BE2C (cell line): ENCODE results near the gene RALGPS1.

Experiments used
- DNase-seq: peaks from one replicate; pipeline ENCODE4 v3.0.0-alpha.2; 2020
- H3K27me3 ChIP-seq: fragments of 250-450 bp; sonication (Bioruptor Pico); 2 replicates; pipeline ENCODE4 v1.5.1; 2020; ENCODE audit warnings: mild to moderate bottlenecking
- H3K36me3 ChIP-seq: fragments of 250-450 bp; sonication (Bioruptor Pico); 2 replicates; pipeline ENCODE4 v1.5.1; 2020; ENCODE audit warnings: mild to moderate bottlenecking
- H3K4me1 ChIP-seq: fragments of 250-450 bp; sonication (Bioruptor Pico); 2 replicates; pipeline ENCODE4 v1.5.1; 2020
- H3K4me3 ChIP-seq: 2 replicates; pipeline ENCODE4 v1.5.1; 2011; ENCODE audit warnings: low read depth, low read length
- H3K9me3 ChIP-seq: fragments of 250-450 bp; sonication (Bioruptor Pico); 2 replicates; pipeline ENCODE4 v1.5.1; 2020
- CTCF ChIP-seq: IDR thresholded peaks from 2 replicates; pipeline ENCODE4 v1.5.1; 2012; ENCODE audit warnings: mild to moderate bottlenecking, low read depth, low read length

Gene RALGPS1

GRCh38 chr9:127215268-127216209 lies 301.0 kb downstream of the RALGPS1 start:
- TF ChIP-seq CTCF, result no peak
- no peaks in the 10 kb centered on the region for H3K36me3 ChIP-seq
- H3K27me3 ChIP-seq, result no peaks in the 10 kb centered on the region
- H3K4me3 ChIP-seq, result no peak overlapping the region
- H3K4me1 ChIP-seq, result 0 out of 2 replicates have a peak, but pooled peaks cover 2% of the 10 kb centered on the region
- no peaks in the 10 kb centered on the region for H3K9me3 ChIP-seq
- no peak for DNase-seq

- TF ChIP-seq CTCF, result no peak
- no peaks in the 10 kb centered on the region for H3K9me3 ChIP-seq
- H3K4me1 ChIP-seq, result 0 out of 2 replicates have a peak, but pooled peaks cover 2% of the 10 kb centered on the region
- H3K27me3 ChIP-seq, result no peaks in the 10 kb centered on the region
- H3K36me3 ChIP-seq, result no peaks in the 10 kb centered on the region
- H3K4me3 ChIP-seq, result no peak overlapping the region
- no peak for DNase-seq
Measured at GRCh38 chr9:127216210-127216887, 301.8 kb downstream of the RALGPS1 start.

- Histone ChIP-seq H3K27me3 (no peaks in the 10 kb centered on the region), H3K4me3 (no peak overlapping the region), H3K4me1 (0 out of 2 replicates have a peak, but pooled peaks cover 2% of the 10 kb centered on the region), H3K36me3 (no peaks in the 10 kb centered on the region), H3K9me3 (no peaks in the 10 kb centered on the region)
- no peak for DNase-seq
- TF ChIP-seq CTCF, result no peak
Measured at GRCh38 chr9:127216888-127217217, 302.3 kb downstream of the RALGPS1 start.

- Histone ChIP-seq H3K36me3 (no peaks in the 10 kb centered on the region), H3K4me3 (no peak overlapping the region), H3K27me3 (no peaks in the 10 kb centered on the region), H3K9me3 (no peaks in the 10 kb centered on the region), H3K4me1 (peaks cover 2% of the 10 kb centered on the region; the same call in 1 of the 2 replicates)
- DNase-seq, result no peak
- TF ChIP-seq CTCF, result no peak
Measured at GRCh38 chr9:127218818-127219217, 304.2 kb downstream of the RALGPS1 start.

- Histone ChIP-seq H3K4me3 (no peak overlapping the region), H3K36me3 (no peaks in the 10 kb centered on the region), H3K4me1 (peaks cover 1% of the 10 kb centered on the region; the same call in 1 of the 2 replicates), H3K9me3 (no peaks in the 10 kb centered on the region), H3K27me3 (no peaks in the 10 kb centered on the region)
- DNase-seq, result no peak
- TF ChIP-seq CTCF, result no peak
Measured at GRCh38 chr9:127219520-127219919, 304.9 kb downstream of the RALGPS1 start.
